Measurements from ENCODE around the gene ZCCHC17.
A peak's percentile ranks its signal among the peaks of the same experiment; 100 is the strongest.

ZCCHC17 gene

GRCh38 chr1:31412732-31413404 lies 116.0 kb downstream of the ZCCHC17 start, which contains the start of gene SERINC2:
Gene SERINC2 (plus strand): TSS chr1:31413213. CDS start chr1:31413266, 53 bp downstream.
- H3K9me3 ChIP-seq (ENCODE audit: insufficient read depth, low read length) = no peaks in the 10 kb centered on the region
- peaks cover 21% of the 10 kb centered on the region for H3K27me3 ChIP-seq (ENCODE audit: insufficient read depth, insufficient read length)
- H3K36me3 ChIP-seq (ENCODE audit: insufficient read depth, insufficient read length, low read length) = no peaks in the 10 kb centered on the region
- TF ChIP-seq ZNF274 (IDR thresholded peaks at IDR 0.05; ENCODE audit: low read depth, low read length) (no peak), SUZ12 (IDR thresholded peaks at IDR 0.05; ENCODE audit: extremely low read depth, insufficient read depth, insufficient read length) (no peak), YY1 (IDR thresholded peaks at IDR 0.05; ENCODE audit: insufficient read depth, insufficient read length) (no peak)
- H3K4me3 ChIP-seq (ENCODE audit: insufficient read length, low read depth) = peak within 1 kb of the TSS; percentile 83
- peak; percentile 23 for DNase-seq (ENCODE audit: low read depth, low spot score)
- H3K4me1 ChIP-seq (ENCODE audit: insufficient read depth, insufficient read length) = peaks cover 26% of the 10 kb centered on the region
- peak within 1 kb of the TSS; percentile 88 for H3K9ac ChIP-seq (ENCODE audit: insufficient read length, low read depth)

- TF ChIP-seq SUZ12 (IDR thresholded peaks at IDR 0.05; ENCODE audit: extremely low read depth, insufficient read depth, insufficient read length) (no peak), ZNF274 (IDR thresholded peaks at IDR 0.05; ENCODE audit: low read depth, low read length) (no peak), YY1 (IDR thresholded peaks at IDR 0.05; ENCODE audit: insufficient read depth, insufficient read length) (no peak)
- H3K9ac ChIP-seq (ENCODE audit: insufficient read length, low read depth) = peak overlapping the region; percentile 88
- H3K4me3 ChIP-seq (ENCODE audit: insufficient read length, low read depth) = peak overlapping the region; percentile 83
Measured at GRCh38 chr1:31413405-31414001, 116.7 kb downstream of the ZCCHC17 start.

More at GRCh38 chr1:31413405-31414001, 116.7 kb downstream of the ZCCHC17 start:
- H3K9me3 ChIP-seq (ENCODE audit: insufficient read depth, low read length) = no peaks in the 10 kb centered on the region
- H3K36me3 ChIP-seq (ENCODE audit: insufficient read depth, insufficient read length, low read length) = no peaks in the 10 kb centered on the region
- DNase-seq (ENCODE audit: low read depth, low spot score) = peak; percentile 11
- H3K27me3 ChIP-seq (ENCODE audit: insufficient read depth, insufficient read length) = peaks cover 21% of the 10 kb centered on the region
- peaks cover 26% of the 10 kb centered on the region for H3K4me1 ChIP-seq (ENCODE audit: insufficient read depth, insufficient read length)

Data from NT2/D1 (cell line).